BE2C (cell line): ENCODE results near the gene KIRREL3.

Source experiments
- DNase-seq: peaks from one replicate; pipeline ENCODE4 v3.0.0-alpha.2; 2020
- H3K27me3 ChIP-seq: fragments of 250-450 bp; sonication (Bioruptor Pico); 2 replicates; pipeline ENCODE4 v1.5.1; 2020; ENCODE audit warnings: mild to moderate bottlenecking
- H3K36me3 ChIP-seq: fragments of 250-450 bp; sonication (Bioruptor Pico); 2 replicates; pipeline ENCODE4 v1.5.1; 2020; ENCODE audit warnings: mild to moderate bottlenecking
- H3K4me1 ChIP-seq: fragments of 250-450 bp; sonication (Bioruptor Pico); 2 replicates; pipeline ENCODE4 v1.5.1; 2020
- H3K4me3 ChIP-seq: 2 replicates; pipeline ENCODE4 v1.5.1; 2011; ENCODE audit warnings: low read depth, low read length
- H3K9me3 ChIP-seq: fragments of 250-450 bp; sonication (Bioruptor Pico); 2 replicates; pipeline ENCODE4 v1.5.1; 2020
- TF ChIP-seq, protein P1 (sequence below): IDR thresholded peaks from 2 replicates; pipeline ENCODE4 v1.5.1; 2012; ENCODE audit warnings: mild to moderate bottlenecking, low read depth, low read length

The KIRREL3 gene

DNA sequence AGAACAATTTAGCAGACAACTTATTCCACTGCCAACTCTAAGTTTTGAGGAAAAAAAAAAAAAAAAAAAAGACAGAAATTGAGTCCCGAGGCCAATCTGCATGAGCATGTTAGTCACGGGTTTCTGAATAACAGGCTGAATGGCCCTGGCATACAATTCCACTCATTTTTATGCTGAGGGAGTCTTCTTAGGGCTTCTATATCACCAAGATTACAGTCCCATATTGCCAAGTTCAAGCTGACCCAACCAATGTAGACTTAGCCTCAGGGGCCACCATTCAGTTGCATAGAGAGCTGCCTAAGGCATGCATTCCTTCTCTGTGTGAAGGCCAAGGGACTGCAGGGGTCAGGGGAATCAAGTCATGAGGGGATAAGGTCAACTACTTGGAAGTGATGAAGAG is 27.5 kb downstream of the KIRREL3 start:
- Histone ChIP-seq H3K9me3 (no peaks in the 10 kb centered on the region), H3K36me3 (no peaks in the 10 kb centered on the region), H3K27me3 (peaks cover 35% of the 10 kb centered on the region), H3K4me3 (no peak overlapping the region), H3K4me1 (no peaks in the 10 kb centered on the region)
- TF ChIP-seq, protein P1, sequence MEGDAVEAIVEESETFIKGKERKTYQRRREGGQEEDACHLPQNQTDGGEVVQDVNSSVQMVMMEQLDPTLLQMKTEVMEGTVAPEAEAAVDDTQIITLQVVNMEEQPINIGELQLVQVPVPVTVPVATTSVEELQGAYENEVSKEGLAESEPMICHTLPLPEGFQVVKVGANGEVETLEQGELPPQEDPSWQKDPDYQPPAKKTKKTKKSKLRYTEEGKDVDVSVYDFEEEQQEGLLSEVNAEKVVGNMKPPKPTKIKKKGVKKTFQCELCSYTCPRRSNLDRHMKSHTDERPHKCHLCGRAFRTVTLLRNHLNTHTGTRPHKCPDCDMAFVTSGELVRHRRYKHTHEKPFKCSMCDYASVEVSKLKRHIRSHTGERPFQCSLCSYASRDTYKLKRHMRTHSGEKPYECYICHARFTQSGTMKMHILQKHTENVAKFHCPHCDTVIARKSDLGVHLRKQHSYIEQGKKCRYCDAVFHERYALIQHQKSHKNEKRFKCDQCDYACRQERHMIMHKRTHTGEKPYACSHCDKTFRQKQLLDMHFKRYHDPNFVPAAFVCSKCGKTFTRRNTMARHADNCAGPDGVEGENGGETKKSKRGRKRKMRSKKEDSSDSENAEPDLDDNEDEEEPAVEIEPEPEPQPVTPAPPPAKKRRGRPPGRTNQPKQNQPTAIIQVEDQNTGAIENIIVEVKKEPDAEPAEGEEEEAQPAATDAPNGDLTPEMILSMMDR = no peak
- no peak for DNase-seq

DNA sequence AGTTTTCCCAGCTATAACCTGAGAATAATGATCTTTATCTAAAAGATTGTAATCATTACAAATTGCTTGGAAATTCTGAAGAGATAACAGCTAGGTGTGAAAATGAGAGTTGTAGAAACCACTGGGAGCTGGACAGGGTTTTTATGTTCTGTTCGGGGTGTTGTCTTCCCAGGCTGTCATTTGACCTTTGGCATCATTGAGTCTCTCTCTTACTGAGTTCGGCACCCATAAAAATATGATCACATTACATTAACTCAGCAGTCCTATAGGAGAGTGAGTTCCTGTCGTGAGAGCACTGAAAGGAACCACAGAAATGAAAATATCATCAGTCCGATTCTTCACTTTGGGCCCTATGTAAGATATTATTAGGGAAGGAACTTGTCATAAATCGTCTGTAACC is 29.3 kb downstream of the KIRREL3 start:
- TF ChIP-seq, protein P1 = no peak
- H3K4me3 ChIP-seq = no peak overlapping the region
- no peaks in the 10 kb centered on the region for H3K4me1 ChIP-seq
- H3K27me3 ChIP-seq = peaks cover 41% of the 10 kb centered on the region
- no peaks in the 10 kb centered on the region for H3K36me3 ChIP-seq
- DNase-seq = no peak
- no peaks in the 10 kb centered on the region for H3K9me3 ChIP-seq

DNA sequence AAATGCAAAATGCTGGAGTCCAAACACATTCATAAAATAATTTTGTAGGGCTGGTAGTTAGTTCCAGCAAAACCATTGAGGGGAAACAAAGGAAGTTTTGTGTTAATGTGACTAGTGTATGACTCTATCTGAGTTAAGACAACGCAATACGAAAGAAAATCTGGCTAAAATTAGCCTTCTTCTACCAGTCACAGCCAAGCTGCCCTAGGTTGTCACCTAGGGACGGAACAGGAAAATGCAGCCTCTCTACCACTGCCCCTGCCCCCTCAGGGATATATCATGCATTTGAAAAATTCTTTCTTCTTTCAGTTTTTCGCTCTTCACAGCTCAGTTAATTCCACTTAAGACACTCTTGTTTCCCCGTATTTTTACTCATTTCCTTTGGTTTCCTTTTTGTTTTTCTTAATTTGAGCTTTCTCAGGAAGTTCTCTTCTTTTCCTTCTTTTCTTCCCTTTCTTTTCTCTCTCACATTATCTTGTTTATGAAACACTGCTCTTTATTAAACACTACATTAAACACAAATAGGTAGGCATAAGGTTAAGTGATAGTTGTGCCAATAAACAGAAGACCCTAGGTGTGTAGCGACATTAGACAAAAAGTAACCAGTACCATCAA is 30.6 kb downstream of the KIRREL3 start:
- Histone ChIP-seq H3K36me3 (no peaks in the 10 kb centered on the region), H3K9me3 (no peaks in the 10 kb centered on the region), H3K27me3 (peaks cover 50% of the 10 kb centered on the region), H3K4me1 (no peaks in the 10 kb centered on the region), H3K4me3 (no peak overlapping the region)
- TF ChIP-seq, protein P1 = peak; percentile 65
- DNase-seq = peak; percentile 22

DNA sequence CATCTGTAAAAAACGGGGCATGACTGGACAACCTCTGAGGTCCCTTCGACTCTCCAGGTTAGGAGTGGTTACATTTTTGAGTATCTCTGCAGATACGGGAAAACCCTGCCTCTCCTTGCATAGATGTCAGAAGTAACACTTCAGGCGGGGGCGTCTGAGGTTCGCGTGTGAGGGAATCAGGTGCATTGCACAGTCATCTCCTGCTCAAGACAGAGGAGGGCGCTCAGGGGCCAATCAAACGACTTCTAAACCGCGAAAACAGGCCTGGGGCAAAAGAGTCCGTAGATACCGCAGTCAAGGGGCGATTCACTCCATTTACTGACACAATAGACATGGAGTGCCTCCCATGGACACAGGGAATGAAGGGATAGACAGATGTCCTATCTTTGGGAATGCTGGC is 31.7 kb downstream of the KIRREL3 start:
- TF ChIP-seq, protein P1 = no peak
- Histone ChIP-seq H3K4me3 (no peak overlapping the region), H3K36me3 (no peaks in the 10 kb centered on the region), H3K9me3 (no peaks in the 10 kb centered on the region), H3K27me3 (peaks cover 50% of the 10 kb centered on the region), H3K4me1 (no peaks in the 10 kb centered on the region)
- DNase-seq = no peak

DNA sequence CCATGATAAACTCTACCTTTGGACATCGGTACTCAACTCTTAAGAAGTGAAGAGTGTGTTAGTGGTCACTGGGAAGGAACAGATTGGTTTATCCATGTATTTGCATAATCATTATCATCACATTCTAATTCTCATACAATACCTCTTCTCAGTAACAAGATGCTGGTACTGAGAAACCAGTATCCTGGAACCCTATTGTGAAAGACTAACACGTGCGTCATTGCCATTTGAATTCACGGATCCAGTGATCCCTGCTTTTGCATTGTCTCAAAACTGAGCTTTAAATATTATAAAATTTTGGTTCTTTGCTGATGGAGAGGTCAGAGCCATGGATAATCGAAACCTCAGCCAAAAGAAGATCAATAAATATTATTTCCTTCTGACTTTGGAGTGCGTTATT is 35.2 kb downstream of the KIRREL3 start:
- Histone ChIP-seq H3K4me3 (no peak overlapping the region), H3K9me3 (no peaks in the 10 kb centered on the region), H3K4me1 (no peaks in the 10 kb centered on the region), H3K27me3 (peaks cover 41% of the 10 kb centered on the region), H3K36me3 (no peaks in the 10 kb centered on the region)
- TF ChIP-seq, protein P1 = no peak
- no peak for DNase-seq

DNA sequence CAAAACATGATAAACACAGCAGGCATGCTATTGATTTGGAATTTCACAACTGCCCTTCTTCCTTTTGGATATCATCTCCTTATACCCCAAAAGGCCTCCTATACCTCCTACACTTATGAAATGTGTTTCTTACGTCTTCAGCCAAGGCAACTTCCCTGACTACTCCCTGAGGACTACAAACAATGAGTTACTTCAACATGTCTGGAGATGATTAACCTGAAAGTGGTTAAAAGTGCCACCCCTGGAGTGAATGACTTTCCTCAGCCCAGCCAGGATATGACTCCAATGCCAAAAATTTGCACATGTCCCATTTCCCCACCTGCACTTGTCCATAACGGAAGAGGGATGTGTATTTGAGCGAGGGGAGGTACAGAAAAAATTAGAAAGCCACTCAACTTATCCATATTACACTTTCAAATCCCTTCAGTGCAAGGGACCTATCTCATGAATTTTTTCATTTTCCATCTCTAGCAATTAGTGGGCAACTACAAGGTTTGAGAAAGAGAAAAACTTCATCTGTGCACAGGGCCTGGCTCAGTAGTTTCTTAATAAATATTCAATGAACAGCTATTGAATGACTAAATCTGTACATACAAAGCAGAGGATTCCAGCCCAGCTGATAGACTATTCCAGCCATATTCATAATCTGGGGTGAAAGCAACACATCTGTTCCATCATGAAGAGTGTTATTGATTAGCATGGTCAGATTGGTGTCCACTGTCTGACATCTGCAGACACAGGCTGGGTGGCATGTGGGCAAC is 36.8 kb downstream of the KIRREL3 start:
- no peaks in the 10 kb centered on the region for H3K9me3 ChIP-seq
- TF ChIP-seq, protein P1 = no peak
- no peaks in the 10 kb centered on the region for H3K4me1 ChIP-seq
- no peak for DNase-seq
- H3K36me3 ChIP-seq = no peaks in the 10 kb centered on the region
- H3K27me3 ChIP-seq = peaks cover 27% of the 10 kb centered on the region
- H3K4me3 ChIP-seq = no peak overlapping the region
